Uterus (tissue), 4 donors: ENCODE measurements around the gene IPO11. TPM values are rescaled to one million over a fixed set of nuclear protein-coding genes. Genes with fewer than 3 reads are reported as not detected.

Experiments used
- DNase-seq, 2 donors: peaks; one replicate each; pipeline ENCODE4 v3.0.0-alpha.2; 2019 to 2020
- H3K27ac ChIP-seq, 2 donors: fragments of 200-600 bp; sonication (generic); 1 replicate in 1 of 2; 2 replicates in 1 of 2; pipeline ENCODE4 v1.5.1; 2016 to 2018
- H3K27me3 ChIP-seq, 2 donors: fragments of 200-600 bp; sonication (generic); one replicate each; pipeline ENCODE4 v1.5.1; 2018 to 2019; ENCODE audit warnings: control low read depth in 1 of 2
- H3K36me3 ChIP-seq, 2 donors: fragments of 200-600 bp; sonication (generic); one replicate each; pipeline ENCODE4 v1.5.1; 2019; ENCODE audit warnings: control low read depth in 1 of 2
- H3K4me1 ChIP-seq, 2 donors: fragments of 200-600 bp; sonication (generic); one replicate each; pipeline ENCODE4 v1.5.1; 2018 to 2019; ENCODE audit warnings: control low read depth in 1 of 2
- H3K4me3 ChIP-seq, 2 donors: fragments of 200-600 bp; sonication (generic); 1 replicate in 1 of 2; 2 replicates in 1 of 2; pipeline ENCODE4 v1.5.1; 2018 to 2019; ENCODE audit warnings: mild to moderate bottlenecking in 1 of 2
- H3K9me3 ChIP-seq, 2 donors: fragments of 200-600 bp; sonication (generic); one replicate each; pipeline ENCODE4 v1.5.1; 2019; ENCODE audit warnings: control low read depth in 1 of 2
- CTCF ChIP-seq, 4 experiments: fragments of 200-600 bp in 2 of 4; fragments of 450-650 bp in 2 of 4; sonication (generic) in 2 of 4; IDR thresholded peaks; one replicate each; pipeline ENCODE4 v1.5.1; 2016 to 2019; ENCODE audit warnings: antibody characterized with exemption in 4 of 4, mild to moderate bottlenecking in 2 of 4, moderate library complexity in 1 of 4
- POLR2A ChIP-seq, 2 donors: fragments of 450-650 bp; IDR thresholded peaks; one replicate each; pipeline ENCODE4 v1.6.1; 2016; ENCODE audit warnings: antibody characterized with exemption in 2 of 2, mild to moderate bottlenecking in 1 of 2, moderate library complexity in 1 of 2
- intact Hi-C: fragments of 100-400 bp; cut with DNase I; formaldehyde crosslinking; loops from one replicate; pipeline ENCODE4 v1.15.1; 2023; ENCODE audit warnings: low total_unique reads
- total RNA-seq, 4 donors: library from RNA; depleted of rRNA in 3 of 4; stranded (reverse); fragments of >200 nt in 3 of 4; gene quantifications; one replicate each; pipeline versions ENCODE4 v1.1.0 to v1.2.4, GENCODE V29; 2014 to 2023
- donor health status: DM: yes; HTN: yes; CAD: no.

IPO11 gene
- total RNA-seq, 4 donors from 2014 or later, result 20.0 to 62.0 (median 45.3) TPM

DNA sequence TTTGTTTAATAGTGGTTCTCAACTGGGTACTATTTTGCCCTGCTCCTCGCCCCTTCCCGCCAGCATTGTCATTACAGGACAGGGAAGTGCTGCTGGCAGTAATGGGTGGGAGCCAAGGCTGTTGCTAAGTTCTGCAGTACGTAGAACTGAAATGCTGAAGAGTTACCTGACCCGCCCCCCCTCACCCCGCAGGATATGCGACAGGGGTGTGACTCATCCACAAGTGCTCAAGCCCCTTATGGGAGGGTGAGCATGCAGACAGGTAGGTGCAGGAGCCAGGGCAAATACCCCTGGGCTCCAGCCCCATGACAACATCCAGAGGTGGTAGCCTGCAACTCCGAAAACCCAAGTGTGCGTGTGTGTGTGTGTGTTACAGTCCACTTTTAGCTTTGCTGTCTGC lies 201.8 kb downstream of the IPO11 start:
- TF ChIP-seq POLR2A (IDR thresholded peaks at IDR 0.05) (no peak), CTCF (IDR thresholded peaks at IDR 0.05) (no peak)
- no peaks in the 10 kb centered on the region for H3K4me1 ChIP-seq
- H3K36me3 ChIP-seq, result no peaks in the 10 kb centered on the region
- H3K27me3 ChIP-seq, result no peaks in the 10 kb centered on the region
- intact Hi-C loops, result no loop called here
- no peak overlapping the region for H3K4me3 ChIP-seq
- H3K9me3 ChIP-seq, result no peaks in the 10 kb centered on the region
- H3K27ac ChIP-seq, result no peak overlapping the region
- DNase-seq, result no peak

DNA sequence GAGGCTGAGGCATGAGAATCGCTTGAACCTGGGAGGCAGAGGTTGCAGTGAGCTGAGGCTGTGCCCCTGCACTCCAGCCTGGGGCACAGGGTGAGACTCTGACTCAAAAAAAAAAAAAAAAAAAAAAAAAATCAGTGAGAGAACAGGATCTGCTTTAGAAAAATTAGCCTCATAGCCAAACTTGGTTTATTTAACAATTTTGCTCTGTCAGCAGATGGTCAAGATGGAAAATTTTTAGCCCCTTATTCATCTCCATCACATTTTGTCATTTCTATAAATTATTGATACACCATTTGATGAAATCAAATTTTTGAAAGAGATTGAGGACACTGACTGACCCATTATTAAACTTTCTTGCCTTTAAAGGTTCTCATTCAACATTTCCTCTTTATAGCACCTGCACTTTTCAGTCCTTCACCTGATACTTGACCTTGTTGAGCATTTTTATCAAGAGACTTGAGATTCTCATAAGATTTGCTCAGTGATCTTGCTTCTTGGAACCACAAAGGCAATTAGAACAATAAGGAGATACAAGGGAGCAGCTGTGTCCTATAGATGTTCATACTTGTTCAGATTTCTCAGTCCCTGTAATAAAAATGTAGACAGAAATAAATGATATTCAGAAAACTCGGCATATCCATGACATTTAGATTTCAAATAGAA lies 204.2 kb downstream of the IPO11 start:
- Histone ChIP-seq H3K4me1 (no peaks in the 10 kb centered on the region), H3K9me3 (no peaks in the 10 kb centered on the region), H3K27me3 (no peaks in the 10 kb centered on the region), H3K4me3 (no peak overlapping the region), H3K36me3 (no peaks in the 10 kb centered on the region), H3K27ac (no peak overlapping the region)
- TF ChIP-seq CTCF (IDR thresholded peaks at IDR 0.05) (no peak), POLR2A (IDR thresholded peaks at IDR 0.05) (no peak)
- intact Hi-C loops, result no loop called here
- DNase-seq, result no peak

- TF ChIP-seq CTCF (IDR thresholded peaks at IDR 0.05) (no peak), POLR2A (IDR thresholded peaks at IDR 0.05) (no peak)
Measured at GRCh38 chr5:62617943-62618342, 205.4 kb downstream of the IPO11 start.

DNA sequence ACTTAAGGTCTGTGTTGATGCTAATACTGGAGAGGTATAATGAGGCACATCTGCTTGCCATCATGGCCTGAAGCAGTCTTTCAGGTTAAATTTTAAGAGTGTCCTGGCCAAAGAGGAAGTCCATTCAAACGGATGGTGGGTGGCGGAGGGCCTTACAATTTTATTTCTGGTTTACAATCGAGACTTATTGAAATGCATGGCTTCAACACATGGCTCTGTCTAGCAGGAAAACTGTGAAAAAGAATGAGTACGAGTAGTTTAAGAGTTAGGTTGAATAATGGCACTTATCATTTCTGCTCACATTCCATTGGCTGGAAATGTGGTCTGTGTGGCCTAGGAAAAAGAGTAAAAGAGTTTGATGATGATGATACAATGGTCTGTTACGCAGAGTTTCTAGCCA lies 208.2 kb downstream of the IPO11 start:
- intact Hi-C loops, result no loop called here
- no peak for TF ChIP-seq POLR2A (IDR thresholded peaks at IDR 0.05)
- TF ChIP-seq CTCF (IDR thresholded peaks at IDR 0.05), result no peak
- no peak for DNase-seq
- Histone ChIP-seq H3K27ac (no peak overlapping the region), H3K27me3 (no peaks in the 10 kb centered on the region), H3K4me1 (no peaks in the 10 kb centered on the region), H3K9me3 (no peaks in the 10 kb centered on the region), H3K4me3 (no peak overlapping the region), H3K36me3 (no peaks in the 10 kb centered on the region)

More at GRCh38 chr5:62617943-62618342, 205.4 kb downstream of the IPO11 start:
- Histone ChIP-seq H3K9me3 (no peaks in the 10 kb centered on the region), H3K27ac (no peak overlapping the region), H3K36me3 (no peaks in the 10 kb centered on the region), H3K4me1 (no peaks in the 10 kb centered on the region), H3K27me3 (no peaks in the 10 kb centered on the region), H3K4me3 (no peak overlapping the region)
- intact Hi-C loops, result no loop called here
- DNase-seq, result no peak

DNA sequence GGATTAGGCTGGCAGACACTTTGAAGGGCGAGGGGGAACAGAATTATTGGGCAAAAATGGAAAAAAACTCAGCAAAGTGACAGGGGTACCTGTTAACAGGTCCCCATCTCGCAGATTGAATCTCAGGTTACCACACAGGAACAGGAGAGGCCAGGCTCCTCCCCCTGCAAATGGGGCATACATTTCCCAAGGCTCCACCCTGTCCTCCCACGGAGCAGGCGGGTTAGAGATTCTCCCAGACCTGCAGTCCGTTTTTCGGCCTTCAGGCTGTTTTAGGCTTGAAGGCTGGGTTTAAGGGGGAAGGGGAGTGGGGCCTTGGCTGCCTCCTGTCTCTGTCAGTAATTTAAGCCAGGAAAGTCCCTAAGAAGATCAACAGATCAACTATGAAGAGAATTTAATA lies 208.7 kb downstream of the IPO11 start:
- H3K9me3 ChIP-seq, result no peaks in the 10 kb centered on the region
- no peaks in the 10 kb centered on the region for H3K27me3 ChIP-seq
- intact Hi-C loops, result no loop called here
- no peaks in the 10 kb centered on the region for H3K36me3 ChIP-seq
- H3K4me1 ChIP-seq, result no peaks in the 10 kb centered on the region
- DNase-seq, result no peak
- H3K27ac ChIP-seq, result no peak overlapping the region
- TF ChIP-seq CTCF (IDR thresholded peaks at IDR 0.05) (no peak), POLR2A (IDR thresholded peaks at IDR 0.05) (no peak)
- no peak overlapping the region for H3K4me3 ChIP-seq
